Lower leg skin (tissue), 3 donors: ENCODE results near the gene ABCB9.

Experiments used
- POLR2A ChIP-seq, 2 donors: fragments of 450-650 bp; IDR thresholded peaks; one replicate each; pipeline ENCODE4 v1.6.1; 2016 to 2017; ENCODE audit warnings: antibody characterized with exemption in 2 of 2, mild to moderate bottlenecking in 1 of 2, moderate library complexity in 1 of 2
- TF ChIP-seq, protein P1 (sequence below), 3 donors: fragments of 450-650 bp; IDR thresholded peaks; one replicate each; pipeline ENCODE4 v1.5.1; 2016; ENCODE audit warnings: antibody characterized with exemption in 3 of 3, mild to moderate bottlenecking in 3 of 3, moderate library complexity in 2 of 3

- TF ChIP-seq POLR2A (IDR thresholded peaks at IDR 0.05) = no peak
- TF ChIP-seq, protein P1, sequence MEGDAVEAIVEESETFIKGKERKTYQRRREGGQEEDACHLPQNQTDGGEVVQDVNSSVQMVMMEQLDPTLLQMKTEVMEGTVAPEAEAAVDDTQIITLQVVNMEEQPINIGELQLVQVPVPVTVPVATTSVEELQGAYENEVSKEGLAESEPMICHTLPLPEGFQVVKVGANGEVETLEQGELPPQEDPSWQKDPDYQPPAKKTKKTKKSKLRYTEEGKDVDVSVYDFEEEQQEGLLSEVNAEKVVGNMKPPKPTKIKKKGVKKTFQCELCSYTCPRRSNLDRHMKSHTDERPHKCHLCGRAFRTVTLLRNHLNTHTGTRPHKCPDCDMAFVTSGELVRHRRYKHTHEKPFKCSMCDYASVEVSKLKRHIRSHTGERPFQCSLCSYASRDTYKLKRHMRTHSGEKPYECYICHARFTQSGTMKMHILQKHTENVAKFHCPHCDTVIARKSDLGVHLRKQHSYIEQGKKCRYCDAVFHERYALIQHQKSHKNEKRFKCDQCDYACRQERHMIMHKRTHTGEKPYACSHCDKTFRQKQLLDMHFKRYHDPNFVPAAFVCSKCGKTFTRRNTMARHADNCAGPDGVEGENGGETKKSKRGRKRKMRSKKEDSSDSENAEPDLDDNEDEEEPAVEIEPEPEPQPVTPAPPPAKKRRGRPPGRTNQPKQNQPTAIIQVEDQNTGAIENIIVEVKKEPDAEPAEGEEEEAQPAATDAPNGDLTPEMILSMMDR (IDR thresholded peaks at IDR 0.05) = no peak
These were observed 22.4 kb upstream of the ABCB9 start for GRCh38 chr12:122988612-122989212.
